Measurements from ENCODE around the gene PRSS56. TPM values are rescaled to one million over a fixed set of nuclear protein-coding genes. Genes with fewer than 3 reads are reported as not detected.

The PRSS56 gene
- total RNA-seq, 1 donor from 2014 or later, result not detected

GRCh38 chr2:232482301-232483238 is 37.6 kb upstream of the PRSS56 start:
- Histone ChIP-seq H3K9me3 (replicated peaks) (no peaks in the 10 kb centered on the region), H3K27me3 (ENCODE audit: low read depth) (peaks cover 96% of the 10 kb centered on the region), H3K27ac (replicated peaks) (no peak overlapping the region), H3K4me1 (peaks cover 19% of the 10 kb centered on the region), H3K36me3 (no peaks in the 10 kb centered on the region), H3K4me3 (no peak overlapping the region)
- intact Hi-C loops (cut with micrococcal nuclease), result no loop called here
- no peak for TF ChIP-seq CTCF (IDR thresholded peaks at IDR 0.05; ENCODE audit: borderline replicate concordance)
- peak; percentile 9 for DNase-seq

GRCh38 chr2:232483311-232483922 is 36.8 kb upstream of the PRSS56 start:
- Histone ChIP-seq H3K27me3 (ENCODE audit: low read depth) (peaks cover 100% of the 10 kb centered on the region), H3K36me3 (no peaks in the 10 kb centered on the region), H3K4me1 (peaks cover 19% of the 10 kb centered on the region), H3K27ac (replicated peaks) (no peak overlapping the region), H3K4me3 (no peak overlapping the region), H3K9me3 (replicated peaks) (no peaks in the 10 kb centered on the region)
- intact Hi-C loops (cut with micrococcal nuclease), result no loop called here
- DNase-seq, result peak; percentile 6
- TF ChIP-seq CTCF (IDR thresholded peaks at IDR 0.05; ENCODE audit: borderline replicate concordance), result no peak

GRCh38 chr2:232483923-232484627 is 36.1 kb upstream of the PRSS56 start:
- Histone ChIP-seq H3K27ac (replicated peaks) (no peak overlapping the region), H3K36me3 (no peaks in the 10 kb centered on the region)

GRCh38 chr2:232484628-232485347 is 35.4 kb upstream of the PRSS56 start:
- DNase-seq, result peak; percentile 4
- H3K27me3 ChIP-seq (ENCODE audit: low read depth), result peaks cover 100% of the 10 kb centered on the region
- H3K36me3 ChIP-seq, result no peaks in the 10 kb centered on the region
- intact Hi-C loops (cut with micrococcal nuclease), result no loop called here
- no peak for TF ChIP-seq CTCF (IDR thresholded peaks at IDR 0.05; ENCODE audit: borderline replicate concordance)
- no peak overlapping the region for H3K4me3 ChIP-seq
- no peak overlapping the region for H3K27ac ChIP-seq (replicated peaks)
- no peaks in the 10 kb centered on the region for H3K9me3 ChIP-seq (replicated peaks)
- peaks cover 19% of the 10 kb centered on the region for H3K4me1 ChIP-seq

More at GRCh38 chr2:232483923-232484627, 36.1 kb upstream of the PRSS56 start:
- Histone ChIP-seq H3K4me1 (peaks cover 19% of the 10 kb centered on the region), H3K4me3 (no peak overlapping the region), H3K27me3 (ENCODE audit: low read depth) (peaks cover 100% of the 10 kb centered on the region), H3K9me3 (replicated peaks) (no peaks in the 10 kb centered on the region)
- intact Hi-C loops (cut with micrococcal nuclease), result no loop called here
- DNase-seq, result peak; percentile 9
- no peak for TF ChIP-seq CTCF (IDR thresholded peaks at IDR 0.05; ENCODE audit: borderline replicate concordance)

GRCh38 chr2:232485348-232485756 is 34.8 kb upstream of the PRSS56 start:
- H3K36me3 ChIP-seq, result no peaks in the 10 kb centered on the region
- peak overlapping the region; percentile 25 for H3K4me3 ChIP-seq
- H3K9me3 ChIP-seq (replicated peaks), result no peaks in the 10 kb centered on the region
- H3K27me3 ChIP-seq (ENCODE audit: low read depth), result peaks cover 100% of the 10 kb centered on the region
- DNase-seq, result no peak
- H3K4me1 ChIP-seq, result peaks cover 19% of the 10 kb centered on the region
- no peak for TF ChIP-seq CTCF (IDR thresholded peaks at IDR 0.05; ENCODE audit: borderline replicate concordance)
- no peak overlapping the region for H3K27ac ChIP-seq (replicated peaks)
- intact Hi-C loops (cut with micrococcal nuclease), result no loop called here
